IPS-18c (cell line): ENCODE measurements around the gene DCST2.

Experiments
- H3K4me3 ChIP-seq: 2 replicates; pipeline ENCODE4 v1.7.0; 2013; ENCODE audit warnings: low read depth, mild to moderate bottlenecking, low read length, moderate library complexity; ENCODE audit not compliant: insufficient read depth
- H3K9me3 ChIP-seq: one replicate; pipeline ENCODE4 v1.6.1; 2013; ENCODE audit warnings: mild to moderate bottlenecking, low read length, moderate library complexity; ENCODE audit not compliant: control insufficient read depth, insufficient read depth

The DCST2 gene

DNA sequence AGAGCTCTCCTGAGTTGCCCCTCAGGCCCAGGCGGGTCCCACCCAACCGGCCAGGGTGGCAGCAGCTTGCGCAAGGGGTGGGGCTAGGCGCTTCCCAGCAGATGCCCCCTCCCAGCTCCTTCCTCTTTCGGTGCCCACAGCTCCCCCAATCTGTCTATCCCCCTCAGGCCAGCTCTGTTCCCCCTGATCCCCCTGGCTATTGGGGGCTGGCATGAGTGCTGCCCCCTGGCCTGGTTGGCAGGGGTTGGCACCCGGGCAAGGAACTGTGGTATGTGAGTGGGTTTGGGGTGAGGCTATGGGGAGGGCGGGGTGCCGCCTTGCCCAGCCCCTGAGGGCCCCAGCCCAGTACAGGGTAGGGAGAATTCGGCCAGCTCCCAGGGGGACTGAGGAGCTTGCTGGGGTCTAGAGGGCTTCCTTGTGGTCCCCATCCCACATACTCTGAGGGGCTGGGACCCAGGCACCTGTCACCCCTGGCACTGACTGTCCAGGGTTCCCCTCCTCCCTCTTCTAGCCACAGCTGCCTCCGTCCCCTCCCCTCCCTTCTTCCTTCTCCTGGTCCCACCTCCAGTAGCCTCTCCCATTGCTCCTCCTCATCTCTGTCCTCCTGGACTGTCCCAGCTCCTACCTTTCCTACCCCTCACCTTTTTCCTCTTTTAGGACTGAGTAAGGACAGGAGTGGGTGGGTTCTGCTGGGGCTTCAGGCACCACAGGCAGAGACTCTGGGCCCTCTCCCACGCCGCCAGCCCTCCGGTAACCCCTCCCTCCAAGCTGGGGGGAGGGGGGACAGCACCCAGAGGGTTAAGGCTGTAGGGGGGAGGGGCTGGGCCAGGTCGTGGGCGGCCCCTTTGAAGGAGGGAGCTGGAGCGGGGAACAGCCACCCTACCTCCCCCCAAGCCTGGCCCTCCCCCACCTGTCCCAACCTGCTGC lies 25.3 kb downstream of the DCST2 start:
- Histone ChIP-seq H3K4me3 (no peak overlapping the region; the same call in 1 of the 2 replicates), H3K9me3 (no peaks in the 10 kb centered on the region)

DNA sequence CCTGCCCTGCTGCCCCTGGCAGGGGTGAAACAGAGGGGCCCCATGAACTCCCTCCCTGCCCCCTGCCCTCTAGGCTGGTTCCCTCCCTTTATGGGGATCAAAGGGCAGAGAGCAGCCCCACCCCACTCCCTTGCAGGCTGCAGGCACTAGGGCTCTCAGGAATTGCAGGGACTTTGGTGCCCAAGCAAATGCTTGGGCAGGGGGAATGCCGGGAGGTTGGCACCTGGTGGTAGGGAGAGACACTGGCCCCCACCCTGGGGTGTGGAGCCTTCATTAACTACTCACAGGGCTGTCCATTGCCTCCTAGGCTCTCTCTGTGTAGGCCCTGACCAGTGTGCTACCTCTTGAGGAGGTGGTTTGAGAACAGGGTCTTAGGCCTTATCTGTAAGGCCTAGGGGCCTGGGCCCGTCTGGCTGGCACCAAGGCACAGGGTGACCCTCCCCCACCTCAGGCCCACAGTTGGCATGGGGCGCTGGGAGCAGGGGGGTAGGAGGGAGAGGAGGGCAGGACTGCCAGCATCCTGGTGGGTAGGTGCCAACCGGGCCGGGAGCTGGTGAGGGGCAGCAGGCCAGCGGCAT lies 26.2 kb downstream of the DCST2 start:
- Histone ChIP-seq H3K9me3 (peaks cover 2% of the 10 kb centered on the region), H3K4me3 (no peak overlapping the region)

DNA sequence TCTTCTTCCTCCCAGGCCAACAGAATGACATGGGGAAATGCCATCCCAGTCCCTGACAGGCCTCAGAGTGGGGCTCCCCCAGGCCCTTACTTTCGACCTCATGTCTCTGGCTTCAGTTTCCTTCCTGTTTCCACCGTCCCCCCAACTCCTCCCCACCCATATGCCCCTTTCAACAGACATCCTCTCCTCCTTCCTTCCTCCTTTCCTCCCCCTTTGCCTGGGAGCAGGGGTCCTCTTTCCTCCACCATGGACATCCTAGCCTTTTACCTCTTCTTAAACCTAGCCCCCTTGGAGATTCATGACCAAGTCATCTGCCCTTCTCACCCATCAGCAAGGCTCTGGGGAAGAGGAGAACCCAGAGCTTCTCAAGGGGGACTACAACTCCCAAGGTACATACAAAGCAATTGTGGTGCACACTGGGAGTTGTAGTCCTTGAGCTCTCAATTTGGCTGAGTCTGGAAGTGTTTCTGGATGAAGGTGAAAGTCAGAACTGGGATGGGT lies 26.9 kb downstream of the DCST2 start:
- H3K9me3 ChIP-seq = peaks cover 2% of the 10 kb centered on the region
- no peak overlapping the region for H3K4me3 ChIP-seq

DNA sequence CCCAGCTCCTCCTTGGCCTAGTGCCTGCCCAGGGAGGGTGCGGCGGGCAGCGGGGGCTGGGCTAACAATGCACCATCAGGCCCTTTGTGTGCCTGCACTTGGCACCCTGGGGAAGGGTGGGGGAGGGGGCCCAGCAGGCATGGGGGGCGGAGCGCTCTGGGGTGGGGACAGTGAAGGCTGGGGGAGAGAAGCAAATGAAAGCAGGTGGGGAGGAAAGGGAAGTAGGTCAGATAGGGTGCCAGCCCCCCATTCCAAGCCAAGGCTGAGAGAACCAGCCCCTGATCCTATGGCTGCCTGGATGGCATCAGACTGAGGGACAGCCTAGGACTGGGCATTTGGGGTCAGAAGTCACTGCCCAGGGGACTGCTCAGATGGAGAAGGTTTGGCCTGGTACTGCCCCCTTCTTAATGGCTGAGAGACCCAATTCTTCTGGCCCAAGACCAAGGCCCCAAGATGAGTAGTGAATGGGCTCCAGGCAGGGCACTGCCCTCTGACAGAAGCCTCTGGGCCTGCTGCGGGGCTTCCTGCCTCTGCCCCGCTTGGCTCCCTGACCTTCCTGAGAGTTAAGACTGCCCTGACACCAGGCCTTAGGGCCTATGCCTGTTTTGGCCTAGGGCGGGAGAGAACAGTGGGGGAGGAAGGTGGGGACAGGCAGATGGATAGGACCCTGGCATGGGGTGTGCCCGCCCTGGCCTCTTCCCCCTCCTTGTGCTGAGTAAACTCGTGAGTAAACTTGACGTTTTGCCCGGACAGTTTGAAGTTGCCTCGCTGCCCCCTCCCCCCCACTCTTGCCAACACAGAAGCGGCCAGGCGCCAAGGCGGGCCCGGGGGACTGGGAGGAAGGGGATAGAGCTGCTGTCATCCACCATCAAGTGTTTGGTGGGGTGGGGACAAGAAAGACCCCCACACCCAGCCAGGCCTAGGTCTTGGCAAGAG lies 28.2 kb downstream of the DCST2 start:
- H3K9me3 ChIP-seq = peaks cover 2% of the 10 kb centered on the region
- peak overlapping the region; percentile 4; the same call in 1 of the 2 replicates for H3K4me3 ChIP-seq

DNA sequence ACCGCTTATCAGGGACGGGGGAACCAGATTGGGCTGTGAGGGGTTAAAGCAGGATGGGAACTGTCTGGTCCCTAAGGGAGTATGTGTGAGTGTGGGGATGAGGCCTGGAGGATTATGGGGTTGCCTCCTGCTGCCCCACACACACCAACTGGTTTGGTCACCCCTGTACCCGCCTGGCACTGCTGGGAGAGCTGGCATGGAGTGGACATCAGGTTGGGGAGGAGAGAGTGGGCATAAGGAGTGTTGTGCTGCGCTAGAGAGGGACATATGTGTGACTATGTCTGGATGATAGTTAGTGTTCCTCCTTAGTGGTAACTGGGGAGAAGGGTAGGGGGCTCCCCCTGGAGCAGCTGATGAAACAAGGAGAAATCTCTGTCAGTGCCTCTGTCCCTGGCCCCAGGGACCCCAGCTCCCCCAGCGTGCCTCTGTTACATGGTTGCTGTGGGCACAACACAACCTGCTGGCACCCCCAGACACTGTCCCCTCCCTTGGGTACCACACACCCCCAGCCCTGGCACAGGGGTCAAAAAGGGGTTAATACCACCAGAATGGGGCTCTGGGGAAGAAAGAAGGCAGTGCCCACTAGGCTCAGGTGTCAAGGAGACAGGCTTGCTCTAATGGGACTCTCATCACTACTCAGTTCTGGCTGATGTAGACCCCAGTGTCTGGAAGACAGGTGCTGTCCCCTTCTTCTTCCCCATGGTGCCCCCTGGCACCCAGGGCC lies 29.1 kb downstream of the DCST2 start:
- H3K4me3 ChIP-seq = peak overlapping the region; percentile 87
- H3K9me3 ChIP-seq = peaks cover 2% of the 10 kb centered on the region

DNA sequence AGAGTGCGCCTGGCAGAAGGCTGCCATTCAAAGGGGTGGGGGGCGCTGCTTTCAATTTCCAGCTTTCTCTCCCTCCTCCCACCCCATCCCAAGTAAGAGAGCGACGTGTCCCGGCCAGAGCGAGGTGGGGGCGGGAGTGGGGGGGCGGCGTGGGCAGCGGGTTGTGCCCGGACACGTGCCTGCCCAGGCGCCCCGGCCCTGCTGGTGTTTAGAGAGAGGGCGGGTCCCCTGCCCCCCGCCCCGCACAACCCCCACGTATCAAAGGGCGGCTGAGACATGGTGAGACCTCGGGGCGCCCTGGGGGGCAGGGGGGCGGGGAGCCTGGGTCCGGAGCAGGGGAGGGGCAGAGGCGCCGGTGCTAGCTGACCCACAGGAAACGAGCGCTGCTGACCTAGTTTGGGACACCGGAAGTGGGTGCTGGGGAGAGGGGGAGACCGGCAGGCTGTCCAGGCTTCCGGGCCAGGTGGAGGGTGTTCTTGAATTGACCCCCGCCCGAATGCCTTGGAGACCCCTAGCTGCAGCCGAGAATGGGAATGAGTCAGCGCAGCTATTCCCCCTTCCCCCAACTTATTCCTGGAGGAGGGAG lies 29.7 kb downstream of the DCST2 start:
- Histone ChIP-seq H3K4me3 (peak overlapping the region; percentile 87), H3K9me3 (peaks cover 2% of the 10 kb centered on the region)

DNA sequence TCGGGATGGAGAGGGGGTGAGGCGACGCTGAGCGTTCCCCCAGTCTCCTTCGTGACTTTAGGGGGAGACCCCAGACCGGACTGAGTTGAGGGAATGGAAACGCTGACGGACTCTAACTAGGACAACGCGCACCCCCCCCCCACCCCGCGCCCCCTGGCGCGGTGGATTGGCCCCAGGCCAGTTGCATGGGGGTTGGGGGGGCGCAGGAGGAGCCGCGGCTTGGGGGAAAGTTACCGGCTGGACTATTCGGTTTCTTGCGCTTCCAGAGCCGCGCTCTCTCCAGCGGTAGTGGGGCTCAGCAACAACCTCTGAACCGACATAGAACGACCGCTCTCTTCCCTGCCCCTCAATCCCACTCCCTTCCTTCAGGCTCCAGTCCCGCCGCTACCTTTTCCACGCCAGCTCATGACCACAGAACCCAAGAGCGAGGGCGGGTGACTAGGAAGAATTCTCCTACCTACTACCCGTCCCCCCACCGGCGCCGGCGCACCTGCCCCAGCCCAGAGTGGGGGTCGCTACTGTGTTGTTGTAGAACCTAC lies 30.3 kb downstream of the DCST2 start:
- H3K4me3 ChIP-seq = peak overlapping the region; percentile 87
- peaks cover 2% of the 10 kb centered on the region for H3K9me3 ChIP-seq

DNA sequence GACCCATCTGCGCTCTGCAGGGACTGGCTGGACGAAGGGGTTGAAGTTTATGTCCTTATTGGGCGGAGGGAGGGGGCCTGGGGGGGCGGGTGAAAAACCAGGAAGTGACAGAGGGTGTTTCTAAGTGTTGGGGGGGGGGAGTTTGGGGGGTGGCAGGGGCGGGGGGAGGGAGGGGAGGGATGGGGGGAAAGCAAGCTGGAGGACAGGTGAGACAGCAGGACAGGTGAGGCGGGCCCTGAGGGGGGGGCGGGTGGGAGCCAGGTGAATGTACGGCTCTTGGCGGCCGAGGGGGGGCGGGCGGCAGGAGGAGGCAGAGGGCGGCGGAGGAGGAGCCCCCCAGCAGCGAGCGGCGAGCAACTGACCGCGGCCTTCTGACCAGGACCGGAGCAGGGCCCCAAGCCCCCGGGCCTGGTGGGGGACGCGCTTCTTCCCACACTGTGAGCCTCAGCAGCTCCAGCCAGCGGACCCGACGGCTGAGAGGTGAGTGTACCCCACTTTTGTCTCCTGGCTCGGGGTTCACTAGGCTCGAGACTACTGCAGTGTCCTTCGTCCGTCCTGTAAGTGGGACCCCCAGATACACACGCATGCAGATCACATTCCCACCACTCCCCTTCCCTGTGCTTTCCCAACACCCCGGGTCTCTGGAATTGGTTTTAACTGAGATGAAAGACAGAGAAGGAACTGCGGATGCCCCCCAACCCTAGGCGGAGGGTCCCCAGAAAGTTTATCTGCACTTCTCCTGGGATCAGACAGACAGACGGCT lies 30.9 kb downstream of the DCST2 start, which contains the start of gene ZBTB7B:
Gene ZBTB7B, plus strand, starts transcription at position 339 of the 763 bp plus-strand sequence. CDS start 11,859 bp downstream, outside the sequence.
- peak within 1 kb of the TSS; percentile 87 for H3K4me3 ChIP-seq

DNA sequence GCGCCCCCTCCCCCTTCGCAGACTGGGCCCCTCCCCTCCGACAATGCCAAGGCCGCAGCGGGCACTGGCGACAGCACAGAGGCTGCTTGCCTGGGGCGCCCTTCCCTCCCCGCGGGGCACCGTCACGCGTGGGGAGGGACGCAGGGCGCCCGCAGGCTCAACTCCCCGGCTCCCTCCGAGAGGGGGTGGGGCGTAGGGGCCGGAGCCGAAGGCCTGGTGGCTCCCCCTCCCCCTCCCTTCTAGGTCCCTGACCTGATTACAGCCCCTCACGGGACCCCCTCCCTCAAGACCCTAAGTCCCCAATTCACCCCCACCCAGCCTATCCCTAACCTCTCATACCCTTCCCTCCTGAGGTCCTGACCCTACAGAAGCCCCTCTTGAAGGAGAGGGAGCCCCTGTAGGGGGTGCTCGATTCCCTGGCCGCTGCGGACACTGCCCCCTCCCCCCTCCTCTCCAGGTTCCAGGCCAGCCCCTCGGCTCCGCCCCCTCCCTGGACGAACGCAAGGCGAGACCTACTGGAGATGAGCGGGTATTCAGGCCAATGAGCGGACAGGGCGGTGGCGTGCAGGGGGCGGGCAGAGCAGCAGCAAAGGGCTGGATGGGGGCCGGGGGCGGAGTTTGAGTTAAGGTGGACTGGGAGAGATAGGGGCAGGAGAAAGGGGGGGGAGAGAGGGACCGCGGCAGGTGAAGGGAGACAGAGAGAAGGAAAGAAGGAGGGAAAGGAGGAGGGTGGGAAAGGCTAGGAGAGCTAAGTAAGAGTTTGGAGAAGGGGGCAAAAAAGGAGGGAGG lies 31.7 kb downstream of the DCST2 start:
- H3K4me3 ChIP-seq = peak overlapping the region; percentile 84
- H3K9me3 ChIP-seq = peaks cover 2% of the 10 kb centered on the region

More for the DNA sequence above, 30.9 kb downstream of the DCST2 start, which contains the start of gene ZBTB7B:
- H3K9me3 ChIP-seq = peaks cover 2% of the 10 kb centered on the region

DNA sequence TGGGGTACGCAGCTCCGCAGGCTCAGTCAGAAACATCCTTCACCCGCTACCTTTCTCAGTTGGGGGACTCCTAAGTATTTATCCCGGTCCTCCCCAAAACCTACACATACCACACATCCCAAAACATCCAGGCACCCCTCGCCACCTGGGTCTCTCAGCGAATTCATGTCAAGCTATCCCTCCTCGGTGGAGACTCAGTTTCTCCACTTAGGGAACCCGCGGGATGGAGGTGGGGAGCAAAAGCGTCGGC lies 32.2 kb downstream of the DCST2 start:
- Histone ChIP-seq H3K4me3 (peak overlapping the region; percentile 84), H3K9me3 (peaks cover 2% of the 10 kb centered on the region)

DNA sequence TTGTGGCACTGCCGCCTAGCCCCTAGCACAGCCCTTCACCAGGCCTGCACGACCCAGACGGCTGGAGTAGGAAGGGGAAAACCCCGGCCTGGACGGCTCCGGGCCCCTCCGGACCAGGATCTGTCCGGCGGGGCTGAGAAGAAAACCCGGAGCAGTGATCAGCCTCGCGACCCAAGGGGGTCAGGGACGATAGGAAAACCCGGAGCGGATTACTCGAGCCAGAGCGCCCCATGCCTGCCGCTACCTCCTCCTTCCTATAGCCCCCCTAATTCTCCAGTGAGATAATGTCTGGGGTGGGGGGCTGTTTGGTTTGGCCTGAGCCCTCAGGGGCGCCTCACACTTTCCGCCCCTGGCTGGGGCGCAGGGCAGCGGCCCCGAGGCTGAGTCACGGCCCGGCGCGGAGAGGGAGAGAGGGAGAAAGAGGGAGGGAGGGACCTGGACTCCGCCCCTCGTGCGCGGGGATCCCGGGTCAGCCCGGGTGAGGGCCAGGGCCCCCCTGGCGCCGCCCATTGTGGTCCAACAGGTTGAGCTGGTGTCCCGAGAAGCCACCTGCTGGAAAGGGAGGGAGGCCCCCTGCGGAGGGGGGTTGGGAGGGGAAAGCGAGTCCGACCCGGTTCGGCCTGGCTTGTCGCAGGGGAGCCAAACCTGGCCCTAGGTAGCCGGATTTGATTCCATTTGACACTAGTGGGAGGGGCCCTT lies 32.7 kb downstream of the DCST2 start:
- H3K9me3 ChIP-seq = peaks cover 2% of the 10 kb centered on the region
- H3K4me3 ChIP-seq = peak overlapping the region; percentile 84

DNA sequence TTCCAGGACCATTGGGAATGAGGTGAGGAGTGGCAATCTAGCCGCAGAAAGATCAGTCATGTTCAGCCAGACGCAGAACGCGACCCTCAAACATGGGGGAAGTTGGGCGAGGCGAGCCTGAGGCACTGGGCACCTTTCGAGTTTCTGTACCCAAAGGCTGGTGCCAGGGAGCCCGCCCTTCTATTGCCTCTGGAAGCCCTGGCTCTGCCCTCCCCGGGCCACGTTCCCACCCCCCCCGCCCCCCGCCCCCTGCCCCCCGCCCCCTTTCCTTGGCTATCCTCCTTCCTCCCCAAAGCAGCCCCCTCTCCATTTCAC lies 33.2 kb downstream of the DCST2 start:
- Histone ChIP-seq H3K9me3 (peaks cover 2% of the 10 kb centered on the region), H3K4me3 (peak overlapping the region; percentile 84)

DNA sequence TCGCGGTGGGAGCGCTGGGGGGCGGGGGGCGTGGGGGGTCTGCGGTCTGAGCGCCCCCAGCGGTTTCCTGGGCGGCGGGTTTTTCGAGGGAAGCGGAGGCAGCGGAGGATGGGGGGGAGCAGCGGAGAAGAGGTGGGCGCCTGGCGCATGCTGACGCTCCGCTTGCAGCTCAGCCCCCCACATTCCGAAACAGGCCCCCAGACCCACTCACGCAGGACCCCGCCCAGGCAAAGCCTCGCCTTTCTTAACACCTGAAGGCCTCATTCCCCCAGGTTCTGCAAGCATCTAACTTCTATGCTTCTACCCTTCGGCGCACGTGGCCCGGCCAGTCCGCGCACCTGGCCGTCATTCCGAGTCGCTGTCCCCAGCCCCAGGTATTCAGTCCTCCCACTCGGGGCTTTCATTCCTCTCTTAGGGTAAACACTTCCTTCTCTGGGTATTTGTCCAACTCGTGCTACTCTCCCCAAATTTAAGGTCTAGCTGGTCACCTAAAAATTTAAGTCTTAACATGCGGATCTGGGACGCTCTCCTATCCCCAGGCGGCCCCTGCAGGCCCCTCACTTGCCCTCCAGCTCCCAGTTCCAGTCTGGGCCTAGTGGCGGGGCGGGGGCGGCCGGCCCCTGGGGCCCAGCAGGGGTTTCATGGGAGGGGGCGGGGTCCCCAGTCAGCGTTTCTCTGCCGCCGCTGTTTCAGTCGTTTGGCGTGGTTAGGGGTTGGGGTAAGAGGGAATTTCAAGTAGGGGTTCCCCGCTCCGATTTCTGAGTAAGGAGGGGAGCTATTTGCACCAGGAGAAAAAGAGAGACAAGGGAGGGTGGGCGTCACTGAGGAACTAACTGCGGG lies 33.8 kb downstream of the DCST2 start:
- Histone ChIP-seq H3K4me3 (peak overlapping the region; percentile 52), H3K9me3 (peaks cover 2% of the 10 kb centered on the region)
